GM12892 (cell line): ENCODE measurements around the gene SERP1.

Experiments
- DNase-seq: peaks from one replicate; pipeline ENCODE4 v3.0.0; 2011; ENCODE audit not compliant: insufficient read length
- FAIRE-seq: peaks from 2 replicates; lab custom pipeline; 2011; peaks lifted over from hg19 to GRCh38; lab: Jason Lieb, UNC
- POLR2A ChIP-seq: IDR thresholded peaks from 2 replicates; pipeline ENCODE4 v1.6.1; 2011; ENCODE audit warnings: low read depth, low read length, control low read depth
- POLR2AphosphoS5 ChIP-seq: IDR thresholded peaks from 2 replicates; pipeline ENCODE4 v1.6.1; 2011; ENCODE audit warnings: low read depth, low read length, control low read depth
- TAF1 ChIP-seq: IDR thresholded peaks from 2 replicates; pipeline ENCODE4 v1.6.1; 2011; ENCODE audit warnings: low read depth, mild to moderate bottlenecking, control low read depth, low read length, borderline replicate concordance

The SERP1 gene

DNA sequence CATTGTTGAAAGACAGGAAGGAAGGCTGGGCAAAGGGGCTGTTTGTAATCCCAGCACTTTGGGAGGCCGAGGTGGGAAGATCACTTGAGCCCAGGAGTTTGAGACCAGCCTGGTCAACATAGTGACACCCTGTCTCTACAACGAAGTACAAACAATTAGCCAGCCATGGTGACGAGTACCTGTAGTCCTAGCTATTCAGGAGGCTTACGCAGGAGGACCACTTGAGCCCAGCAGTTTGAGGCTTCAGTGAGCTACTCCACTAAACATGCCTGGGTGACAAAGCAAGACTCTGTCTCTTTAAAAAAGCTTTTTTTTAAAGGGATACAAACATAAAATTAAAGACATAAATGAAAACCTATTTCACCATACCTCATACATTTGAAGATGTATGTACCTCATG, 11.1 kb downstream of the SERP1 start:
- FAIRE-seq = no peak
- TF ChIP-seq TAF1 (no peak), POLR2AphosphoS5 (no peak), POLR2A (no peak)
- no peak for DNase-seq

DNA sequence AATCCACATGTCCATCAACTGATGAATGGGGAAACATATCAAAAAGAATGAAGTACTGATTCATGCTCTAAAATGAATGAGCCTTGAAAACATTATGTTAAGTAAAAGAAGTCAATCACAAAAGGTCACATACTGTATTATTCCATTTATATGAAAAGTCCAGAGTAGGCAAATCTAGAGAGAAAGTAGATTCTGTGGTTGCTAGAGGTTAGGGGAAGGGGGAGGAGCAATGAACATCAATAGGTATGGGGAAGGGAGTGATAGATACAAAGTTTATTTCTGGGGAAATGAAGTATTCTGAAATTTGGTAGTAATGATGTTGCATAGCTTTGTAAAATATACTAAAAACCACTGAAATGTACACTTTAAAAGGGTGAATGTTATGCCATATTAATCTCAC, 14.5 kb downstream of the SERP1 start:
- TF ChIP-seq POLR2AphosphoS5 (no peak), TAF1 (no peak), POLR2A (no peak)

DNA sequence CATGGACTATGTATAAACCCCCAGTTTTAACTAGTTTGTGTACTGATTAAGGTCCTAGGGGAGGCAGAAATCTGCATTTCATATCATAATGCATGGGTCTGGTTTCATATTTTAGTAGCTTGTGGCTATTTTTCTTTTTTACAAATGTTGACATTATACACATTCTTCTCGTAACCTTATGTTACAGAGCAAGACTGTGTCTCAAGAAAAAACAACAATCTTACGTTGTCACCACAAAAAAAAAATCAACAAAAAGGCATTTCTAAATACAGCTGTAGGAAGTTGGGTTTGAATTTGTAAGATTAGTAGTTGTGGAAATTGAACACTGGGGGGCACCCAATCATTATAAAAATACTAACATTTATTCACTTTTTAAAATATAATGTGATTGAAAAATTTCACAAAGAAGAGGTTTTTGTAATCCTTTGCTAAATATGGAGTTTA, 17.9 kb downstream of the SERP1 start:
- no peak for FAIRE-seq
- DNase-seq = no peak
- TF ChIP-seq TAF1 (no peak), POLR2AphosphoS5 (no peak), POLR2A (no peak)

More for the DNA sequence above, 14.5 kb downstream of the SERP1 start:
- DNase-seq (no peak), FAIRE-seq (no peak)

DNA sequence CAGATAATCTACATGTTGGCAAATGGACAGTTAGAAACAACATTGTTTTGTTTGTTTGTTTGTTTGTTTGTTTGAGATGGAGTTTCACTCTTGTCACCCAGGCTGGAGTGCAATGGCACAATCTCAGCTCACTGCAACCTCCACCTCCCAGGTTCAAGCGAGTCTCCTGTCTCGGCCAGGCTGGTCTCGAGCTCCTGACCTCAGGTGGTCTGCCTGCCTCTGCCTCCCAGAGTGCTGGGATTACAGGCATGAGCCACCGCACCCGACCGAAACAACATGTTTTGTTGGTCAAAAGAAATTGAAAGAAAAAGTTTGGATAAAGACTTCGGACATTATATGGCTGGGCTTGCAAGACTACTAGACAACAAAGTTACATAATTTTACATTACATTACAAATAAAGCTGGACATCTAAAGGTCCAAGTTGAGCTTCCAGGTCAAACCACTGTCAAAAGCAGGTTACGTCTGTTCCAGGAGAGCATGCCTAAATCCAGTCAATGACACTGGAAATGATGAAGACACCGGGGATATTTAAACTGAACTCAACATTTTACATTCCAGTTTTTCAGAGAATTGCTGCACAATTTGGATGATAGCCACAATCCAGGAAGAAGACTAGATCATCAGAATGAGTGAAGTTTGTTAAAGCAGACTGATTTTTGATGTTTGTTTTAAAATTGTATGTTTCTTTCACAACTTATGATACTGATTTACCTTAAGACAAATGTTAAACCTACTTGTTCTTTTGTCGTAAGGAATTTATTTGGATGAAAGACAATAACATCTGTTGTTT, 18.6 kb downstream of the SERP1 start:
- FAIRE-seq = no peak
- no peak for DNase-seq
- TF ChIP-seq POLR2AphosphoS5 = no peak
- TF ChIP-seq POLR2A = no peak
- TF ChIP-seq TAF1 = no peak

DNA sequence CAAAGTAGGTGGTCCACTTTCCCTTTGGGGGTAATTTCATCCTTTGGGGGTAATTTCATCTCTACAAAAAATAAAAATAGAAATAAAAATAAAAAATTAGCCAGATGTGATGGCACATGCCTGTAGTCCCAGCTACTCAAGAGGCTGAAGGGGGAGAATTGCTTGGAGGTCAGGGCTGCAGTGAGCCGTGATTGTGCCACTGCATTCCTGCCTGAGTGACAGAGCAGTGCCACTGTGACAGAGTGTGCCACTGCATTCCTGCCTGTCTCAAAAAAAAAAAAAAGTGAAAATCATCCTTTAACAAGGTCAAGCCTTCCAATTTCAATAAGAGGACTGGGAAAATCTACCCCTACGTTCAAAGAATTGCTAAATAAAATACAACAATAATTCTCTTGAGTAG, 22.8 kb downstream of the SERP1 start:
- DNase-seq (no peak), FAIRE-seq (no peak)
- TF ChIP-seq POLR2A = no peak
- TF ChIP-seq TAF1 = no peak
- TF ChIP-seq POLR2AphosphoS5 = no peak

DNA sequence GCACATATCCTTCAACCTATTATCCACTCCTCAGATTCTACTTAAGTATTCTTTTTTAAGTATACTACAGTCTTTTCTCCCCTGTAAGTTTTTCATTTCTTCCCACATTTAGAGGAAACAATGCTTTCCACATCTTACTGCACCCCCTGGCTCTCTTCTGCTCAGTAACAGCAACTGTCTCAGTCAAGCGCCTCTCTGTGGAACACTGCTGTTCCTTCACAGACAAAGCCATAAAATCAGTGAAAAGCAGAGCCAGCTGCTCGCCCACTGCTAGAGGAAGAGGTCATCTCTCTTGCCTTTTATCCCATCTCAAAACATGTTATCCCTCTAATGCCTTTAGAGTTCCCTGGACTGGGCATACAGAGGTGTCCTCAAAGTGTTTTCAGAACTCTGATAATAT, 24.8 kb downstream of the SERP1 start:
- FAIRE-seq (no peak), DNase-seq (no peak)
- no peak for TF ChIP-seq TAF1
- TF ChIP-seq POLR2A = no peak
- no peak for TF ChIP-seq POLR2AphosphoS5

DNA sequence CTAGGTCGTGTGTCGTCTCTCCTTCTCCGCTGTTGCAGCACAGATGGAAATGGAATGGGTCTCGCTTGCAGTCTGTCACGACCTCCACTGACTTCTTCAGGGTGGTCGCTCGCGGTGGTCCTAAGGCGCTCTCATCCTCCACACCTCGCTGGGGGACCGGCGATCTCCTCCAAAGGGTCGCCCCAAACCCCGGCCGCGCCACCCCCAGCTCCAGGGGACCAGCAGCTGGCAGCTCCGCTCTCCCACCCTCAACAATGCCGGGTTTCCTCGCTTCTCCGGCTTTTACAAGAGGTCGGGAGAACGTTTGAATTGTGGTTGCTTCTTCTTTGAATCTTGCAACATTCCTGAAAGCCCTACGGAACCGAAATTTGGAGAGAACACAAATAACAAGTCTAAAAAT, 25.9 kb downstream of the SERP1 start:
- TF ChIP-seq POLR2A (no peak), POLR2AphosphoS5 (no peak), TAF1 (no peak)
- no peak for FAIRE-seq
- DNase-seq = no peak

DNA sequence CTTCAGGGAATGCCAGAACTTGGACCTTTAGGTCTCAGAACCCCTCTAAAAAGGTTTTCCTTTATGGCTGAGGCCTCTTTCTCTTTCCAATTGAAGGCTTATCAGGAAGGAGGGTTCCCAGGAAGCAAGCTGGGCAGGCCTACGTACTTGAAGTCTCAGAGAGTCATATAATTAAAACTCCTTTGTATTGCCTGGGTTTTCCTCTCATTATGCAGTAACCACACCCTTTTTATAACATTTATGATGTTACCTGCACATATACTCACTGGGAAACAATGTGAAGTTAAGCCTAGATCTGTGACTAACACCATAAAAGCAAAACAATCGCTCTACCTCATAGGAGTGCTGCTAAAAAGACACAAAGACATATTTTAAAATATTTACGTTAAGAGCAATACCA, 27.3 kb downstream of the SERP1 start:
- TF ChIP-seq POLR2A (no peak), TAF1 (no peak), POLR2AphosphoS5 (no peak)
- DNase-seq (no peak), FAIRE-seq (no peak)

DNA sequence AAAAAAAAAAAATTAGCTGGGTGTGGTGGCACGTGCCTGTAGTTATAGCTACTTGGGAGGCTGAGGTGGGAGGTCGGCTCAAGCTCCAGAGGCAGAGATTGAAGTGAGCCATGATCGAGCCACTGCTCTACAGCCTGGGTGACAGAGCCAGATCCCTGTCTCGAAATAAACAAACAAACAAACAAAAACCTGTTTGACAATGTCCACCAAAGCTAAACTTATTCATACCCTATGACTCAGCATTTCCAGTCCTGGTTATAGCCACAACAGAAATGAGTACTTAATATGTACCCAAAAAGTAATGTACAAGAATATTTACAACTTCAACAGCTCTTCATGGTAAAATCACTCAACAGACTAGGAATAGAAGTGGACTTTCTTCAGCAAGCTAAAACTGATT, 31.1 kb downstream of the SERP1 start:
- no peak for FAIRE-seq
- no peak for DNase-seq
- no peak for TF ChIP-seq POLR2A
- TF ChIP-seq TAF1 = no peak
- TF ChIP-seq POLR2AphosphoS5 = no peak

DNA sequence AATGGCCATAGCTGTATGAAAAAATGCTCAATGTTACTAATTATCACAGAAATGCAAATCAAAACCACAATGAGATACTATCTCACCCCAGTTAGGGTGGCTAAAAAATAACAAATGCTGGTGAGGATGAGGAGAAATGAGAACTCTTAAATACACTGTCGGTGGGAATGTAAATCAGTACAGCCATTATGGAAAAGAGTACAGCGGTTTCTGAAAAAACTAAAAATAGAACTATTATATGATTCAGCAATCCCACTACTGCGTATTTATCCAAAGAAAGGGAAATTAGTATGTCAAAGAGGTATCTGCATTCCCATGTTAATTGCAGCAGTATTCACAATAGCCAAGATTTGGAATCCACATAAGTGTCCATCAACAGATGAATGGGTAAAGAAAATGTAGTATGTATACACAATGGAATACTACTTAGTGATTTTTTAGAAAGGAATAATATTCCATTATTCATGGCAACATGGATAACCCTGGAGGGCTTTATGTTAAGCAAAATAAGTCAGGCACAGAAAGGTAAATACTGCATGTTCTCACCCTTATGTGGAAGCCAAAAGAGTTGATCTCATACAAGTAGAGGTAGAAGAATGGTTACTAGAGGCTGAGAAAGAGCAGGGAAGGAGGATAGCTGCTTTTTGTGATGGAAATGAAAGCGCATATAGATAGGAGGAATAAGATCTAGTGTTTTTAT, 35.0 kb downstream of the SERP1 start:
- DNase-seq (no peak), FAIRE-seq (no peak)
- no peak for TF ChIP-seq TAF1
- no peak for TF ChIP-seq POLR2A
- no peak for TF ChIP-seq POLR2AphosphoS5

DNA sequence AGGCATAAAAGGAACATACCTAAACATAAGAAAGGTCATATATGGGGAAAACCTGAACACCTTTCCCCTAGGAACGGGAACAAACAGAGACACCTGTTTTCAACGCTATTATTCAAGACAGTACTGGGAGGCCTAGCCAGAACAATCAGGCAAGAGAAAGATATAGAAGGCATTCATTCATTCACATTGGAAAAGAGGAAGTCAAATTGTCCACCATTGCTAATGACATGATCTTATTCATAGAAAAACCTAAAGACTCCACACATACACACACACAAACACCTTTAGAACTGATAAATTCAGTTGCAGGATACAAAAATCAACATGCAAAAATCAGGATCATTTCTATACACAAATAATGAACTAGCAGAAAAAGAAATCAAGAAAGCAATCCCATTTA, 36.5 kb downstream of the SERP1 start:
- no peak for TF ChIP-seq POLR2A
- TF ChIP-seq TAF1 = no peak
- no peak for TF ChIP-seq POLR2AphosphoS5
- no peak for FAIRE-seq
- DNase-seq = no peak
